ENCODE data around the gene SS18L1. TPM values are rescaled to one million over a fixed set of nuclear protein-coding genes. Genes with fewer than 3 reads are reported as not detected.

The SS18L1 gene
- polyA plus RNA-seq, 1 of the 3 experiments (the other 2 are of a cell fraction) = 10.7 TPM

- no peak for TF ChIP-seq REST (IDR thresholded peaks at IDR 0.05; ENCODE audit: low read depth, low read length)
Measured at GRCh38 chr20:62170536-62170935, 27.0 kb downstream of the SS18L1 start (continued).

- no peak for DNase-seq
Measured at GRCh38 chr20:62171245-62171644, 27.7 kb downstream of the SS18L1 start.

More at GRCh38 chr20:62171245-62171644, 27.7 kb downstream of the SS18L1 start:
- CTCF ChIA-PET = interaction anchor here (1.4 kb wide), 1 partner anchor 15 kb away, joined by 3 read pairs; no protein-coding TSS in a partner anchor
- H3K79me2 ChIP-seq (ENCODE audit: insufficient read depth) = no peaks in the 10 kb centered on the region
- no peak overlapping the region for H3K4me3 ChIP-seq (ENCODE audit: low read depth in 2 of 2, low read length in 1 of 2)
- 94% methylated on average over 8 of the region's 8 CpGs for WGBS (ENCODE audit: low lambda C conversion rate)
- H2AFZ ChIP-seq (ENCODE audit: low read depth) = no peak overlapping the region
- no peaks in the 10 kb centered on the region for H3K9me3 ChIP-seq
- H3K27me3 ChIP-seq (ENCODE audit: insufficient read depth) = no peaks in the 10 kb centered on the region
- H3K9me2 ChIP-seq = no peaks in the 10 kb centered on the region
- POLR2A ChIA-PET = no interaction called here
- peaks cover 9 to 27% of the 10 kb centered on the region in 2 experiments for H3K36me3 ChIP-seq (replicated peaks in 1 of 2; ENCODE audit: control insufficient read depth in 1 of 2, insufficient read depth in 2 of 2, low read length in 1 of 2)
- H3K4me1 ChIP-seq (ENCODE audit: control insufficient read depth in 1 of 2, insufficient read depth in 2 of 2, low read depth in 1 of 2, low read length in 1 of 2) = no peaks in the 10 kb centered on the region
- no peaks in the 10 kb centered on the region for H3F3A ChIP-seq (replicated peaks; ENCODE audit: insufficient read depth)
- TF ChIP-seq POLR2AphosphoS5 (IDR thresholded peaks at IDR 0.05; ENCODE audit: low read depth, low read length) = no peak
- TF ChIP-seq ZBTB33 (IDR thresholded peaks at IDR 0.05; ENCODE audit: borderline replicate concordance, low read depth) = no peak
- no peak for TF ChIP-seq TEAD4 (IDR thresholded peaks at IDR 0.05; ENCODE audit: borderline replicate concordance, insufficient read depth)
- TF ChIP-seq, protein P1, sequence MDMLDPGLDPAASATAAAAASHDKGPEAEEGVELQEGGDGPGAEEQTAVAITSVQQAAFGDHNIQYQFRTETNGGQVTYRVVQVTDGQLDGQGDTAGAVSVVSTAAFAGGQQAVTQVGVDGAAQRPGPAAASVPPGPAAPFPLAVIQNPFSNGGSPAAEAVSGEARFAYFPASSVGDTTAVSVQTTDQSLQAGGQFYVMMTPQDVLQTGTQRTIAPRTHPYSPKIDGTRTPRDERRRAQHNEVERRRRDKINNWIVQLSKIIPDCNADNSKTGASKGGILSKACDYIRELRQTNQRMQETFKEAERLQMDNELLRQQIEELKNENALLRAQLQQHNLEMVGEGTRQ (IDR thresholded peaks at IDR 0.05; ENCODE audit: borderline replicate concordance, low read depth, low read length) = no peak
- TF ChIP-seq RCOR1 (IDR thresholded peaks at IDR 0.05; ENCODE audit: low read length) = no peak
- TF ChIP-seq JUND (IDR thresholded peaks at IDR 0.05) = no peak
- TF ChIP-seq RFX5 (IDR thresholded peaks at IDR 0.05; ENCODE audit: low read length) = no peak
- no peak for TF ChIP-seq PBX3 (IDR thresholded peaks at IDR 0.05)
- TF ChIP-seq ELF1 (IDR thresholded peaks at IDR 0.05) = no peak
- TF ChIP-seq REST (IDR thresholded peaks at IDR 0.05; ENCODE audit: low read depth, low read length) = no peak
- no peak for TF ChIP-seq EP300 (IDR thresholded peaks at IDR 0.05; ENCODE audit: borderline replicate concordance in 1 of 2, low read depth in 1 of 2, low read length in 1 of 2)
- no peak for TF ChIP-seq EZH2phosphoT487 (IDR thresholded peaks at IDR 0.05; ENCODE audit: borderline replicate concordance, low read depth)
- no peak for TF ChIP-seq RXRA (IDR thresholded peaks at IDR 0.05; ENCODE audit: borderline replicate concordance, low read depth)
- no peak for TF ChIP-seq MXI1 (IDR thresholded peaks at IDR 0.05; ENCODE audit: low read depth, low read length)
- no peak for TF ChIP-seq SIN3A (IDR thresholded peaks at IDR 0.05; ENCODE audit: borderline replicate concordance, low read depth, low read length)
- TF ChIP-seq MEF2A (IDR thresholded peaks at IDR 0.05; ENCODE audit: borderline replicate concordance, low read depth) = no peak
- no peaks in the 10 kb centered on the region for H4K20me1 ChIP-seq (ENCODE audit: insufficient read depth)
- H3K4me2 ChIP-seq = no peak overlapping the region
- H3K9ac ChIP-seq = no peak overlapping the region
- H3K27ac ChIP-seq (ENCODE audit: low read depth in 2 of 2, low read length in 1 of 2) = no peak overlapping the region

Measured in SK-N-SH (cell line).